Stimulated activated effector memory CD8-positive, alpha-beta T cell treated with anti-CD3 and anti-CD28 coated beads, Interleukin-12 subunit alpha, Interleukin-12 subunit beta, amount 100 ng/mL, for 72 hours (primary cell): ENCODE measurements around the gene ZC3H12C.

ENCODE experiments used
- ATAC-seq: fragments of 150-1000 bp; cut with Tn5 transposase; 2 replicates; pipeline ENCODE4 v1.10.0; 2021
- DNase-seq, 2 donors: peaks; one replicate each; pipeline ENCODE4 v3.0.0; 2021 to 2022; ENCODE audit warnings: low spot score in 2 of 2
- H3K27ac Mint-ChIP-seq: one replicate; pipeline ENCODE4 v1.8.0; 2022; ENCODE audit warnings: mild to moderate bottlenecking, mixed read lengths
- H3K36me3 Mint-ChIP-seq: one replicate; pipeline ENCODE4 v1.8.0; 2022; ENCODE audit warnings: mild to moderate bottlenecking, mixed read lengths
- H3K4me1 Mint-ChIP-seq: one replicate; pipeline ENCODE4 v1.8.0; 2022; ENCODE audit warnings: mixed read lengths
- H3K4me3 Mint-ChIP-seq: one replicate; pipeline ENCODE4 v1.8.0; 2022; ENCODE audit warnings: mild to moderate bottlenecking, mixed read lengths
- H3K9me3 Mint-ChIP-seq: one replicate; pipeline ENCODE4 v1.8.0; 2022; ENCODE audit warnings: mixed read lengths

ZC3H12C gene

DNA sequence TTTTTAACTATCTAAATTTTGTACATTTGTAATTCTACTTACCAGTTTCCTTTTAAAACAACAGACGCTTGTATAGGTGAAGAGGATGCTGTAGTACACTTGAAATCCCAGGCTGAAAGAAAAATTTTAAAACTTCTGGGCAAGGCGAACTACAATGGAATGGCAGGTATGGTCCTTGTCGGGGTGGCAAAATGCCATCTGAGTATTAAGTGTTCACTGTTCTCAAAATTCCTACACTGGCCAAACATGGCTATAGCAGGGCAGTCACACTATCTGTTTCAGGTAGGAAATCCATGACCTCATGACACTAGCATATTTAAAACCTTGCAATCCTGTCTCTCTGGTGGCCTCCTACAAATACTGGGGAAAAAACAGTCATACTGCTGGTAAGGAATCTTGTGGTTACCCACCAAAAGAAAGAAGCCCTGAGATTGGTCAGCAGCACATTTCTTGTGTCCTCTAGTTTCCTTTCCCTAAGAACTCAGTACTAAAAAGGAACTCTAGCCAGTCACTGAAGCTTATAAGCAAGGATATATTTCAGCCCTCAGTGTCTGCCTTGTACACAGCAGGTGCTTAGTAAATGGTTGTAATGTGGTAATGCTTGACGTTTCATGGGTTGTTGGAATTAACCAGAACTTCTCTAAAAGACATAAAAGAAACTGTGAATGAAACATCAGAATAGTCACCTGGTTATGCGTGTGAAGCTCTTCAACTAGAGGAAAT is 5.2 kb upstream of the ZC3H12C start:
- H3K4me1 Mint-ChIP-seq: no peaks in the 10 kb centered on the region

DNA sequence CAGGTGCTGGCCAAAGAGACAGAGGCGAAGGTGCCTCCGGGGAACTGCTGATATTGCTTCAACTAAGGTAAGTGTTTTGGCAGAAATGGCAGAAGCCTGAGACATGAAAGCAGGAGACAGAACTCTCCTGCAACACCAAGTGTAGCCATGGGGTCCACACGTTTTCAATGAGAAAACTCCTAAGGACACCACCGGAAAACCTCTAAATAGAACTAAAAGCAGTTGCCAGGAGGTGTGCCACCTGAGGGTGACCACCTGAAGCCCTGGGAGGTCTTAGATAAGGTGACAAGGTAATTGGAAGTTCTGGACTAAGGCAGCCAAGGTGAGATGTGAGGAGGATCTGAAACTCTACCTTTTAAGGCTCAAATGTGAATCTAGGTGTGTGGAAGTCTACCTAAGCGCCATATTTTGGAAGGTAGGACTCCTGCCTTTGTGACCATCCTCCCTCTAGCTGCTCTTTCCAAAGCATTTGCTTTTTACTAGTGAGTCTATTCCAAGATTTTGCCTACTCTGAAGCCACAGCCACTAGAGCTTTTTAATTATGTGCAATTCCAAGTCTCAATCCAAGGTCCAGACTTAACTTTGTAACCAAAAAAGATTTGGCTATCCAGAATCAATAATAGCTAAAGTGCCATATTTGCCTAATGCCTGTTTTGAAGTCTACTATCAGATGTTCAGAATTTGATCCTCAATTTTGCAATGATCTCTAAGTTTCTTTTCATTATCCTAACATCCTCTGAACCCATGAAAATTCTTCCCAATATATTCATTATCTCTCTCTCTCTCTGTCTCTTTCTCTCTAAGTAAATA is 4.5 kb upstream of the ZC3H12C start:
- Mint-ChIP-seq H3K4me3 (no peak overlapping the region), H3K36me3 (no peaks in the 10 kb centered on the region), H3K27ac (no peak overlapping the region), H3K4me1 (no peaks in the 10 kb centered on the region), H3K9me3 (no peaks in the 10 kb centered on the region)
- no peak for ATAC-seq
- no peak for DNase-seq

More for the DNA sequence above, 5.2 kb upstream of the ZC3H12C start:
- Mint-ChIP-seq H3K27ac (no peak overlapping the region), H3K9me3 (no peaks in the 10 kb centered on the region), H3K36me3 (no peaks in the 10 kb centered on the region), H3K4me3 (no peak overlapping the region)
- DNase-seq: no peak
- no peak for ATAC-seq

DNA sequence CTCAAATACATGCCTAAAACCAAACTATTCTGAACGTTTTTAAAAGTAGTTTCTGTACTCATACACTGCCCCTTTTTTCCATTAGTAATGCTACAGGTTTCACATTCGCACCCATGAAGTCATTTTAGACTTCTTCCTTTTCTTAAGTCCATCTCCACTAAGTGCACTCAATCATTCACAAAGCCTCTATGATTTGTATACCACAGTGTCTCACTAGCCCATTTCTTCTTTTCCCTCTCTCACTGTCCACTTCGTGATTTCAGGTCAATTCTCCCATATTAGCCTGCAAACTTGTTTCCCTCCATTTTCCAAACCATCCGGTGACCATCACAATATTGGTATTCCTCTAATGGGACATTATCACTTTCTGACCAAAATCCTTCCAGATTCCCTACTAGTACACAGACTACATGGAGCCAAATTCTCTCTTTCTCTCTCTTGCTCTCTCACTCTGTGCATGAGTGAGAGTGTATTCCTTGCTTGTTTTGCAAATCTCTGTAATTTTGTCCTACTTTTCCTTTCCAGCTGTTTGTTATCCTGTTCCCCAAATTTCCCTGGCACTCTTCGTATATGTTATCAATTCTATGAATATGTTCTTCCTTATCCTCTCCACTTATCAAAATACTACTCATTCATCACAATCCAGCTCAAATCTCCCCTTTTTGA is 3.4 kb upstream of the ZC3H12C start:
- Mint-ChIP-seq H3K9me3 (no peaks in the 10 kb centered on the region), H3K36me3 (no peaks in the 10 kb centered on the region), H3K27ac (no peak overlapping the region), H3K4me3 (no peak overlapping the region), H3K4me1 (no peaks in the 10 kb centered on the region)
- peak; percentile 27 for ATAC-seq
- DNase-seq: no peak

GRCh38 chr11:110090466-110091026 is 2.6 kb upstream of the ZC3H12C start:
- ATAC-seq: peak; percentile 58
- no peaks in the 10 kb centered on the region for H3K9me3 Mint-ChIP-seq
- no peak overlapping the region for H3K4me3 Mint-ChIP-seq
- H3K4me1 Mint-ChIP-seq: no peaks in the 10 kb centered on the region
- no peak overlapping the region for H3K27ac Mint-ChIP-seq
- DNase-seq: no peak
- H3K36me3 Mint-ChIP-seq: no peaks in the 10 kb centered on the region

- H3K4me3 Mint-ChIP-seq: peak overlapping the region; percentile 68
- H3K36me3 Mint-ChIP-seq: no peaks in the 10 kb centered on the region
- peak overlapping the region; percentile 66 for H3K27ac Mint-ChIP-seq
- H3K9me3 Mint-ChIP-seq: no peaks in the 10 kb centered on the region
- ATAC-seq (no peak), DNase-seq (no peak)
- H3K4me1 Mint-ChIP-seq: no peaks in the 10 kb centered on the region
Observed at GRCh38 chr11:110092111-110092514, 1.1 kb upstream of the ZC3H12C start.

DNA sequence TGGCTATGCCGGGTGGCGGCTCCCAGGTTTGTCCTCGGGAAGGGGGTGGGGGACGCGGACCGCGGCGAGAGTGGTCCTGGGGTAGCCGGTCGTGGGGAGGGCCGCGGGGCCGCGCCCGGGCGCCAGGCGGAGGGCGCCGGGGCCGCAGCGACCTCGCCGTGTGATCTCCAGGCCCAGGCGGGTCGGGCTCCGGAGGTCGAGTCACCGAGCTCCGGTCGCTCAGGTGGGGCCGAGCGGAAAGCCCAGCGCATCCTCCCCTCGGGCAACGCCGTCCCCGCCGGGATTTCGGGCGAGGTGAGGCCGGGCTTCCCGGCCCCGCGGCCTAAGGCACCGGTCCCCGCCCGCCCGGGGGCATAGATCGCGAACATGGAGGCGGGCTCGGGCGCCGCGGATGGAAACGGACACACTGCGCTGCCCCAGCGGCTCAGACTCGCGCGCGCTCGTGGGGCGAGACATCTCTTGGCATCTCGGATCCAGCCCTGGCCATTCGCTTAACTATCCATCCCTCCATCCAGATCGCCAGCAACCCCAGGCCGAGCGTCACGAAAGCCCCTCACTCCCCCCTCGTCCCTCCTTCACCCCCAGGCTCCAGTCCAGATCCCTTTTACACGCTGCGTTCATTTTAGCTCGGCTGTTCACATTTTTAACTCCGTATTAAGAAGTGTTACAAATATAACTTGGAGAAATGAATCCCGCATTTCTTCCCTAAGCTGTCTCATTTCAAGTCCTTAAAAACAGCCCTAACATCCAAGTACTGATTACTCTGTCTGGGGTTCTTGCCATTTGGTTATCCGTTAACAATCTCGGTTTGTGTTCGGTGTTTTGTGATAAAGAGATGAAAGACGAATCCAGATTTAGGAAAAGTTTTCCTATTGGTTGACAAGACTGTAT is 460 bp downstream of the ZC3H12C start:
- Mint-ChIP-seq H3K36me3 (no peaks in the 10 kb centered on the region), H3K4me3 (peak overlapping the region; percentile 68), H3K9me3 (no peaks in the 10 kb centered on the region), H3K4me1 (no peaks in the 10 kb centered on the region), H3K27ac (peak overlapping the region; percentile 21)
- ATAC-seq (peak; percentile 48), DNase-seq (peak in 1 of 2 donors; percentile 13)

DNA sequence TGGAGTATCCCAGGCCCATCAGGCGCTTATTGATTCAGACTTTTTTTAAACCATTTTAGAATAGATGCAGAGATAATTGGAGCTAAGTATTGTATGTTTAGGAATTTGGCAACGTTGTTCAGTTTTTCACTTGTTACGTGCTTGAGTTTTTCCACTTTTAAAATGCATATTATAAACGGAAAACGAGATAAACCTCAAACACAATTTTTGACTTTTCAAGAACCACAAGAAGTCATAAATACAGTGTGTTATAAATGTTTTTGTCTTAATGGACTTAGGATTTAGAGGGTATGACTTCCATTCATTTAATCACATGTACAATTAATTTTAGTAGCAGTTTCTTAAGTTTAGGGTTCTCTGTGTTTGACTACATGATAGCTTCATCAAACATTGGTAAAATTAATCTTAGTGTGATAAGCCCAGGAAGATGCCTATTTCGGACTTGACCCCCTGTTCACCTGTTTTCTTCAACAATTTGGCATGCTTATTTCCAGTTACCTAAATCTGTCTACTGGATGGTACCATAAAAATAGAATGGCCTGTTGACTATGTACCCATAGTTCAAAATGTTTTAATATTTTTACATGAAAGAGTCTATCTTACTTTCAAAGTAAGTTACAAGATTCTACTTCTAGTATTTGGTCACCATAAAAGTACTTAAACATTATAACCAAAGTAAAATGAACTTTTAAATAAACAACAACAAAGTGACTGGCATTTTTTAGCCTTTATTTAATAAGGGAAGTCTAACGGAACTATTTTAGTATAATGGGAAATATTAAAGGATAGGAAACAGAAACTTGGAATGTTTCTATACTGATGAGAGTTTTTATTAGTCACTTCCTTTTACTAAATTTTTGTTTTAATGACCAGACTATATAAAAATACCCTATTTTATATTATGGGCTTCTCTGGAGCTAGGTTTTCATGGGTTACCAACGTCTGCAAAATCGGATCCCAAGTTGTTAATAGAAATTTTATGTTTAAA is 1.4 kb downstream of the ZC3H12C start:
- DNase-seq: no peak
- no peak for ATAC-seq
- no peaks in the 10 kb centered on the region for H3K9me3 Mint-ChIP-seq
- no peaks in the 10 kb centered on the region for H3K4me1 Mint-ChIP-seq
- H3K27ac Mint-ChIP-seq: peak overlapping the region; percentile 21
- H3K36me3 Mint-ChIP-seq: no peaks in the 10 kb centered on the region
- peak overlapping the region; percentile 68 for H3K4me3 Mint-ChIP-seq

GRCh38 chr11:110095554-110095953 is 2.4 kb downstream of the ZC3H12C start:
- H3K4me3 Mint-ChIP-seq: no peak overlapping the region
- no peaks in the 10 kb centered on the region for H3K4me1 Mint-ChIP-seq
- no peak overlapping the region for H3K27ac Mint-ChIP-seq
- ATAC-seq (no peak), DNase-seq (no peak)
- no peaks in the 10 kb centered on the region for H3K36me3 Mint-ChIP-seq
- no peaks in the 10 kb centered on the region for H3K9me3 Mint-ChIP-seq

DNA sequence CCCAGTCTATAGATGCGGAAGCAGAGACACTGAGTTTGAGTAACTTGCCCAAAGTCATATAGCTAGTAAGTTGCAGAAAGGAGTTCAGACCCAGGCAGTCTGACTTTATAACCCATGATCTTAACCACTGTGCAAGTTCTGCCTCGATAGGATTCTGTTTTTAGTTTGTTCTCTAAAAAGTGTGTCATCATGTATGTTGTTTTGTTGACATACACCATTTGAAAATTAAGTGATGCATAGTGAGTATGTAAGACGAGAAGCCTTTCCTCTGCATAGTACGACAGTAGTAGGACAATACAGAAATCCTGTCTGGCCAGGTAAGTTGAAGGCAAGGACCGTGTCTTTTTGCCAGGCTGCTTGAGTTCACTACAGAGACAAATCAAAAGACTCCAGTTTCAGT is 3.3 kb downstream of the ZC3H12C start:
- no peak for DNase-seq
- Mint-ChIP-seq H3K36me3 (no peaks in the 10 kb centered on the region), H3K27ac (no peak overlapping the region), H3K9me3 (no peaks in the 10 kb centered on the region), H3K4me1 (no peaks in the 10 kb centered on the region), H3K4me3 (no peak overlapping the region)
- no peak for ATAC-seq

GRCh38 chr11:110097459-110098012 is 4.3 kb downstream of the ZC3H12C start:
- Mint-ChIP-seq H3K36me3 (no peaks in the 10 kb centered on the region), H3K27ac (no peak overlapping the region), H3K4me3 (no peak overlapping the region), H3K9me3 (no peaks in the 10 kb centered on the region), H3K4me1 (no peaks in the 10 kb centered on the region)
- no peak for ATAC-seq
- no peak for DNase-seq

DNA sequence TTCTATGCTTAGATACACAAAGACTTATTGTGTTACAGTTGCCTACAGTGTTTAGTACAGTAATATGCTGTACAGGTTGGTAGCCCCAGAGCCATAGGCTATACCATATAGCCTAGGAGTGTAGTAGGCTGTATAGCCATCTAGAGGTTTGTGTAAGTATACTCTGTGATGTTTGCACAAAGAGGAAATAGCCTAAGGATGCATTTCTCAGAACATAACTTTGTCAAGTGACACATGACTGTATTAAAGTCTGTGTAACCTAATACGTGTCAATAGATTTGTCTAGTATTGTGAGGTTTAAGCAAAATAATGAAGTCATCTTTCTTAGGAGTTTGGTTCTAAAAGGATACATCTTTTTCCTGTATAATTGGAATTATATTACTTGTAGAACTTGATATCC is 5.5 kb downstream of the ZC3H12C start:
- peak; percentile 79 for ATAC-seq
- Mint-ChIP-seq H3K9me3 (no peaks in the 10 kb centered on the region), H3K4me3 (no peak overlapping the region)

DNA sequence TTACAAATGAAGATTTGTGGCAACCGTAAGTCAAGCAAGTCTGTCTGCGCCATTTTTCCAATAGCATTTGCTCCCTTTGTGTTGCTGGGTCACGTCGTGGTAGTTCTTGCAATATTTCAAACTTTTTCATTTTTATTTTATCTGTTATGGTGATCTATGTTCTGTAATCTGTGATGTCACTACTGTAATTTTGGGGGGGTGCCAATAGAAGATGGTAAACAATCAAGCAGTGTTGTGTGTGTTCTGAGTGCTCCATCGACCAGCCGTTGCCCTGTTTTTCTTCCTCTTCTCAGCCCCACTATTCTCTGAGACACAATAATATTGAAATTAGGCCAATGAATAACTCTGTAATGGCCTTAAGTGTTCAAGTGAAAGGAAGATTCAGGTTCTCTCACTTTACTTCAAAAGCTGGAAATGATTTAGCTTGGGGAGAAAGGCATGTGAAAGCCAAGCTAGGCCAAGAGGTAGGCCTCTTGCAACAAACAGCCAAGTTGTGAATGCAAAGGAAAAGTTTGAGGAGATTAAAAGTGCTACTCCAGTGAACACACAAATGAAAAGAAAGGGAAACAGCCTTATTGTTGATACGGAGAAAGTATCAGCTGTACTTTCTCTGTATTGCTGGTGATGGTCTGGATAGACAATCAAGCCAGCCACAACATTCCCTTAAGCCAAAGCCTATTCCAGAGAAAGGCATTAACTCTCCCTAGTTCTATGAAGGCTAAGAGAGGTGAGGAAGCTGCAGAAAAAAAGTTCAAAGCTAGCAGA is 7.5 kb downstream of the ZC3H12C start:
- H3K36me3 Mint-ChIP-seq: no peaks in the 10 kb centered on the region
- ATAC-seq (no peak), DNase-seq (no peak)
- no peaks in the 10 kb centered on the region for H3K9me3 Mint-ChIP-seq
- no peaks in the 10 kb centered on the region for H3K4me1 Mint-ChIP-seq
- no peak overlapping the region for H3K27ac Mint-ChIP-seq
- H3K4me3 Mint-ChIP-seq: no peak overlapping the region

More for the DNA sequence above, 5.5 kb downstream of the ZC3H12C start:
- Mint-ChIP-seq H3K36me3 (no peaks in the 10 kb centered on the region), H3K4me1 (no peaks in the 10 kb centered on the region), H3K27ac (no peak overlapping the region)
- no peak for DNase-seq

DNA sequence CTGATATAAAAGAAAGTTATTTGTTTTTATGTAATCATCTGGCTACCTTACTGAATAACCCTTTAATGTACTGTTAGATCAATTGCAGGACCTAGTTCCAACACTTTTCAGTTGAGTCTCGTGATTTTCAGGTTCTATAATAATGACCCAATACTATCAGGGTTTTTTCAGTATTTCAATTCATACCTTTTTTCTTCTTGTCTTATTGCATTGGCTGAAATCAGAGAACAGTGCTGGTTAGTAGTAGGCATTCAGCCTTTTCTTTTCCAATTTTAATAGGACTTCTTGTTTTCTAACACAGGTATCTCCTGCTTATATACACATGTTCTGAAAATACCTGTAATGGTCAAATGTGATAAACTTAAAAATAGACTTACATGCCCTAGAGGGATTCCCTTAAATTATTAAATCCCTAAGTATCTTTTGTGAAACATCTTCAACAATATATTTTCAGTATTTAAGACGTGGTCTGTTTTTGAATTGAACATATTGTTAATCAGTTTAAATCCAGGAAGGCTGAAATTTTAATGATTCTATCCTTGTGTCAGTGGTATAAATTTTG is 13.6 kb downstream of the ZC3H12C start:
- Mint-ChIP-seq H3K4me1 (no peaks in the 10 kb centered on the region), H3K9me3 (peaks cover 7% of the 10 kb centered on the region), H3K27ac (no peak overlapping the region), H3K4me3 (no peak overlapping the region), H3K36me3 (no peaks in the 10 kb centered on the region)
- DNase-seq (no peak), ATAC-seq (no peak)
